Activated CD4-positive, CD25-positive, alpha-beta regulatory T cell treated with anti-CD3 and anti-CD28 coated beads, Interleukin-2, amount 50 U/mL, for 72 hours (primary cell): ENCODE data around the gene PPM1N.

ENCODE experiments used
- DNase-seq: peaks from one replicate; pipeline ENCODE4 v3.0.0; 2021

PPM1N gene

DNA sequence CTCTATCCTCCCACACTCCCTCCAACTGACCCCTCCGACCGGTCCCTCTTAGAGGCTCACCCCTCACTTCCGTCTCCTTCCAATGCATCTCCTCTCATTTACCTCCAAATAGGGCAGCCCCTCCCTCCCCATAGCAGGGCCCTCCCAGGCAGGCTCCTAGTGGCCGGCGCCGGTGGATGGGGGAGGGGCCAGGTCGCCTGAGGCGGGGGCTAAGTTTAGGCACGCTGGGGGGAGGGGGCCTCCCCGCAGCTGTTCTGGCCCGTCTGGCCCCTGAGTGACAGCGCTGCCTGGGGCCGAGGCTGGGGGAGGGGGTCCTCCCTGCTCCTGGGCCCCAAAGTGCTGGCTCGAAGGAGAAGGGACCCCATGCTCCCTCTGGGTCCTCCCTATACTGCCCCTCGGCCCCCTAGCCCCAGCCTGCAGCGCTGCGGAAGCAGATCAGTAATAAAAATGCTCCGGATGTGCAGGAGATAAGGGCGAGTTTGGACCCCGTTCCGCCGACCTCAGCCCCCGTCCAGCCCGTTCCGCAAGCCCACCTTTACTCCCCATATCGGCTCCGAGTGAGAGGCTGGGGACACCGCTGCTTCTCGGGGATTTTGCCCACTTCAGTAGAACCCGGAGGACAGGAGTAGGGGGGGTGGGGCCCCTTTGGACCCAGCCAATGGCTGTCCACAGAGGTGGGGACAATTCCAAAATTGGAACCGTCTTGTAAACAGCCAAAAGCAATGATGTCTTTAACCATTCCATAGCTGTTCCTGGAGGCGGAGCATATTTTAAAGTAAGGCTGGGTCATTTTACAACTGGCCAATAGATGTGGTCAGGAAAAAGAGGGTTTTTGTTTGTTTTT is 5.4 kb upstream of the PPM1N start:
- no peak for DNase-seq

GRCh38 chr19:45494261-45494916 is 3.9 kb upstream of the PPM1N start:
- no peak for DNase-seq

DNA sequence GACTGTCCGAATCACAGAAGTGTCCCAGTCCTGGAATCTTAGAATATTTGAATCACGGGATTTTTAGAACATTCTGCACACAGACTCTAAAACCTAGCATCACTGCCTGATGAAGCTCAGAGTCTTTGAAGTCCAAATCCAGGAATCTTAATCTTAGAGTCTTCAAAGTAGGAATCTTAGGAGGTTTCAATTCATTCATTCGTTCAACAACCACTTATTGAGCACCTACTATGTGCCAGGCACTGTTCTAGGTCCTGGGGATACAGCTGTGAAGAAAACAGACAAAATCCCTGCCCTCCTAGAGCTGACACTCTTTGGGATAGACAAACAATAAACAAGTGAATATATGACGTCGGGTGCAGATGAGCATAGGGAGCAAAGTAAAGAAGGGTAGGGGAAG is 3.1 kb upstream of the PPM1N start:
- DNase-seq = no peak

DNA sequence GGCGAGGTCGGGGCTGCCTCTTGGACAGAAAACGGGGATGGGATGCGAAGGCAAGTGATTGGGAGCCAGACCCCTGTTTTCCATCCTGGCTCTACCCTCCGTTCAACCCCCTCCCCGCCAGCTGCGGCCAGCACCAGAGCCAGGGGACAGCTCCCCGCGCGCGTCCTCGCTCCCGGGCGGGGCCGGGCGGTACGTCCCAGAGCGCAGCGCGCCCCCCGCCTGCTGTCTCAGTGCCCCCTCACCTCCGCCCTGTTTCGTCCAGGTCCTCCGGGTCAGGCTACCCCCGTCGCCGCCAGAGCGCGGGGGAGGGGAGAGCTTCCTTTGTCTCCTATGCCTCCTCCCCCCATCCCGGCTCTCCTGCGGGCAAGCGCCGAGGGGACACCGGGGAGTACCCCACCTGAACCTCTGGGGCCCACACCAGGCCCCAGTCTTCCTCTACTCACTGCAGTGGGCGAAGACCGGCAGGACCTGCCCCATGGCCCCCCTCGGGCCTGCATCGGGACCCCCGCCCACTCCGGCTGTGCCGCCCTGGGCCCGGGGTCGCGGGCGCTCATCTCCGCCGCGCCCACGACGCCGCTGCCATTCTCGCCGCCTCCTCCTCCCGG is 1.8 kb upstream of the PPM1N start:
- peak; percentile 61 for DNase-seq

- no peak for DNase-seq
Measured at GRCh38 chr19:45497791-45498190, 452 bp upstream of the PPM1N start.

DNA sequence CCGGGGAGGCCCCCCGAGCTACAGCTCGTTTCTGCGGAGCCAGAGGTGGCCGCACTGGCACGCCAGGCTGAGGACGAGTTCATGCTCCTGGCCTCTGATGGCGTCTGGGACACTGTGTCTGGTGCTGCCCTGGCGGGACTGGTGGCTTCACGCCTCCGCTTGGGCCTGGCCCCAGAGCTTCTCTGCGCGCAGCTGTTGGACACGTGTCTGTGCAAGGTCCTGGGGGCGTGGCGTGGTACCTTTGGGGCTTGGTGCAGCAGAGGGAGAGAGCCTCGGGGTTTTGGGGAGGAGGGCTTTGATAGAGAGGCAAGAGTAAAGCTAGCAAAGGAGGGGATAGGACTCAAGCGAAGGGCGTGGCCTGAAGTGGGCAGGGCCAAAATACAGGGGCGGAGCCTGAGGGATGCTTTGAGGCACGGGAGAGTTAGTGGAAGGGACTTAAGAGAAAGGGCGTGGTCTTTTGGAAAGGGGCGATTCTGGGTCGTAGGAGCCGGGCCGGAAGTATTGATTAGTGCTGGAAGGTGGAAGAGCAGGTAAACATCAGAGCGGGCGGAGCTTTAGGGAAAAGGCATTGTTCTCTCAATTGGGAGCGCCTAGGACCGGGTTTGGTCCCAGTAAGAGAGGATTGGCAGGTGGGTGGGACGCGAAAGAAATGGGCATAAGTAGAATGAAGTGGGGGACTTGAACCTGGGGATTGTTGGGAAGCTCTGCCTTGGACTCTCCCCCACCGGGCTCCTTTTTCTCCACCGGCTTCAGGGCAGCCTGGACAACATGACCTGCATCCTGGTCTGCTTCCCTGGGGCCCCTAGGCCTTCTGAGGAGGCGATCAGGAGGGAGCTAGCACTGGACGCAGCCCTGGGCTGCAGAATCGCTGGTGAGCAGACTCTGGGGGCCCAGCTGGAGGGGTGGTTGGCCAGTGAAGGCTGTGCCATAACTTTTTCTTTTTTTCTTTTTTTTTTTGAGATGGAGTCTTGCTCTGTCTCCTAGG is 1.2 kb downstream of the PPM1N start:
- peak; percentile 57 for DNase-seq

GRCh38 chr19:45500918-45501729 is 2.9 kb downstream of the PPM1N start:
- no peak for DNase-seq

DNA sequence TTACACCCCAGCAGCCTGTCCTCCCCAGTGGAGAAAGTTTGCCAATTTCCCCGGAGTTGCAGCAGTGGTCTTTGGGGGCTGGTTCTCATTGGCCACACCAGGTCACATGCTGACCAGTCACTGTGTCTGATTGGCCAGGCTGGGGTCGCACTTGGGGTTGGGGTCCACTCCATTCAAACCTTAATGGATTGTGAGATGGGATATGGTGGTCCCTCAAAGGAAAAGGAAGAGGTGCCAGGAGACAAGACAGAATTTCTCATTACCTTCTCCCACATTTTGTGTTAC is 3.4 kb downstream of the PPM1N start:
- no peak for DNase-seq

GRCh38 chr19:45502111-45502510 is 3.9 kb downstream of the PPM1N start:
- DNase-seq = no peak

DNA sequence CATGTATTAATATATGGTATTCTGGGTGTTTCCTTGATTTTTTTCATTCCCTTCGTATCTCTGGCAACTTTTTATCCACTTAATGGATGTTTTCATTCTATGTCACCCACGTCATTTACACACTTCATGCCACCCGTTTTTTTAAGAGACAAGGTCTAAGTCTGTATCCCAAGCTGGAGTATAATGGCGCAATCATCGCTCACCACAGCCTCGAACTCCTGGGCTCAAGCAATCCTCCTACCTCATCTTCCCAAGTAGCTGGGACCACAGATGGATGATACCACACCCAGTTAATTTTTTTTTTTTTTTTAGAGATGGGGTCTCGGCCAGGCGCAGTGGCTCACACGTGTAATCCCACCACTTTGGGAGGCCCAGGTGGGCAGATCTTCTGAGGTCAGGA is 5.7 kb downstream of the PPM1N start:
- no peak for DNase-seq

DNA sequence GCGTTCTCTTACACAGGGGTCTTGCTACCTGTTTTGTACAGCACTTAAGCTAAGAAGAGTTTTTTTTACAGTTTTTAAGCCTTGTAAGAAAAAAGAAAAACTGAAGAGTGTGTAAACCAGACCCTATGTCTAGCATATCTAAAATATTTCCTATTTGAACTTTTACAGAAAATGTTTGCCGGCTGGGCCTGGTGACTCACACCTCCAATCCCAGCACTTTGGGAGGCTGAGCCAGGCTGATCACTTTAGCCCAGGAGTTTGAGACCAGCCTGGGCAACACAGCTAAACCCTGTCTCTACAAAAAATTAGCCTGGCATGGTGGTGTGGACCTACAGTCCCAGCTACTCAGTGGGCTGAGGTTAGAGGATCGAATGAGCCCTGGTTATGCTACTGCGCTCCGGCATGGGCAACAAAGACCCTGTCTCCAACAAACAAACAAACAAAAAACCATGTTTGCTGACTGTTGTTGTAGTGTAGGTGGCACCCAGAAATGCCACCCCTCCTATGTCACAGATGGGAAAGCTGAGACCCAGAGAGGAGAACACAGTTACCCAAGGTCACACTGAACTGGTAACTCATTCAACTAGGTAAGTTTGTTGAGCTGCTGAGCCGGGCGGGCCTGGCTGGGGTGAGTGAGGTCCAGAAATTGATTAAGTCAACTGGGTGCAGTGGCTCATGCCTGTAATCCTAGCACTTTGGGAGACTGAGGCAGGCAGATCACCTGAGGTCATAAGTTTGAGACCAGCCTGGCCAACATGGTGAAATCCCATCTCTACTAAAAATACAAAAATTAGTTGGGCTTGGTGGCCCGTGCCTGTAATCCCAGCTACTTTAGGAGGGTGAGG is 7.1 kb downstream of the PPM1N start:
- no peak for DNase-seq

- no peak for DNase-seq
Measured at GRCh38 chr19:45505996-45506245, 7.7 kb downstream of the PPM1N start.

DNA sequence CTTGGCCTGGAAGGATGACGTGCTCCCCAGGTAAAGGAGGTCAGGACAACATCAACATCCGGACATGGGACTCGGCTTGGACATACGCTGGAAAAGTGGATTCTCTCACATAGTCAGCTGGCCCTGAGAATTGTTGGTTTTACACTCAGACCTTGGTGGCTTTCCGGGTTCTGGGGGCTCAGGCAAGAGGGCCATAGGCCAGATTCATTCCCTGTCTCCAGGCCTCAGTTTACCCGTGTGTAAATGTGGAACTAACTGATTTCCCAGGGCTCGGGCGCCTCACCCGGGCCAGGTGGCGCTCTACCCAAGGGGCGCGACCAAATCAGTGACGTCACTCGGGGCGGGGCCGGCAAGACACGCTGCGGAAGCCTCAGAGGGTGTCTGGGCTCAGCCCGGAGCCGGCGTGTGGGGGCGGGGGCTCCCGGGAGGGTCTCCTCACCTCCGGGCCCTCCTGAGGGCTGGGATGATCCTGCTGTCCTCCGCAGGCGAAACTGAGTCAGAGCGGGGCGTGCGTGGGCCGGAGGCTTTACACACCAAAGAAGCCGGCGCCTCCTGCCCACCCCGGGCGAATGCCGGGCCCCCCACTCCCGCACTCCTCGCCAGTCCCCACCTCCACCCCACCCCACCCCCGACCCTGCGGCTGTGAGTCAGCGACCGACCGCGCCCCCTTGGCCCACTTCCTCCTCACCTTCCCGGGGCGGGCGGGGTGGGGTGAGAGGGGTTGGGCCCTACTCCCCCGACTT is 8.2 kb downstream of the PPM1N start:
- DNase-seq = peak; percentile 99

DNA sequence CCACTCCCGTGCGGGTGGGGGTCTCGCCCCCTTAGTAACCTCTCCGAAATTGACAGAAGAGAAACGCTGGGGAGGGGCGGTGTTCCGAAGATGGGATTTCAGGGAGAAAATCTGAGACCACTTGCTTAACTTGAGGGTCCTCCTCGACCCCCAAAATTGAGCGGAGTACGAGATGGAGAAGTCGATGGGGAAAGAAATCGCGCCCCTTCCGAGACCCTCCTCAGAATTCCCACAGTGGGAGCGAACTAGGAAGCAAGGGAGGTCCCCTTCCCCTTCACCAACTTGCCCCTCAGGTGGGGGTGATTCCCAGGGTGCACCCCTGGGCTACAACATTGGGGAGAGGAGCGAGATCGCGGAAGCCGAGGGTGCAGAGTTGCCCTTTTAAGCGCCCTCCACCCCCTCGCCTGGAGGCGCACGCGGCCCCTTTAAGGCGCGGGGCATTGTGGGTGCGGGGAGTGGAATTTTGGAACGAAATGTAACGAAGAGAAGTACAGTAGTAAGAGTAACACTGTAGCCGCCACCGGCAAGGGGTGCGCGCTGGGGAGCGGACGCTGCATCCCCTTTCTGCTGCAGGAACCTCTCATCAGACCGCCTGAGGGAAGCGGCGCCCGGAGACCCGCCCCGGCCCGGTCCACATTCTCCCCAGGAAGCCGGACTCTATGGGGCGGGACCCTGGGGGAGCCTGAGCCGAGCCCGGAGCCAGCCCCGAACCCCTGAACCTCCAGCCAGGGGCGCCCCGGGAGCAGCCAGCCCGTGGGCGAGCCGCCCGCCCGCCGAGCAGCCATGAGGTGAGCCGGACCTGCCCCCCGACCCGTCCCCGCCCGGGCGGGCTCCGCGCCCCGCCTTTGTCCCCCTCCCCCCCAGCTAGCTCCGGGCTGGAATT is 9.0 kb downstream of the PPM1N start, which contains the start of gene VASP:
VASP (plus strand) TSS at position 491 of the 883 bp plus-strand sequence; CDS start at position 784, 293 bp downstream.
- peak; percentile 84 for DNase-seq

- DNase-seq = no peak
Measured at GRCh38 chr19:45507872-45508416, 9.7 kb downstream of the PPM1N start.

DNA sequence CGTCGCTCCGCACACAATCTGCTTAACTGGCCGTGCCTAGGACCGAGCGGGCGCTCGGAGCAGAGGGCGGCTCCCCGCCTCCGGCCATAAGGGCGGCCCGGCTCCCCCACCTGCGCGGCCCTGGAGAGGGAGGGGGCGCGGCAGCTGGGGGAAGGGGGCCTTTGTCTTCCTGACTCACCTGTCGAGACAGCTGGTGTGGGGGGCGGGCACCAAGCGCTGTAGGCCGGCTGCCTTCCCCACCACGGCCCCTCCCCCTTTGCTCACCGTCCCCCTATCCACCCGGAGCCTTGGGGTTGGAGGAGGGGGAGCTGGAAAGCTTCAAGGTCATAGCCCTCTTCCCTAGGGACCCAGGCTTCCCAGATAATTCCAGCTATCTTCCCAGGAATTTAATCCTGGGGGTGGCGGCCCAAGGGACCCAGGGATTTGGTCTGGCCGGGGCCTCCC is 10.2 kb downstream of the PPM1N start:
- peak; percentile 54 for DNase-seq

DNA sequence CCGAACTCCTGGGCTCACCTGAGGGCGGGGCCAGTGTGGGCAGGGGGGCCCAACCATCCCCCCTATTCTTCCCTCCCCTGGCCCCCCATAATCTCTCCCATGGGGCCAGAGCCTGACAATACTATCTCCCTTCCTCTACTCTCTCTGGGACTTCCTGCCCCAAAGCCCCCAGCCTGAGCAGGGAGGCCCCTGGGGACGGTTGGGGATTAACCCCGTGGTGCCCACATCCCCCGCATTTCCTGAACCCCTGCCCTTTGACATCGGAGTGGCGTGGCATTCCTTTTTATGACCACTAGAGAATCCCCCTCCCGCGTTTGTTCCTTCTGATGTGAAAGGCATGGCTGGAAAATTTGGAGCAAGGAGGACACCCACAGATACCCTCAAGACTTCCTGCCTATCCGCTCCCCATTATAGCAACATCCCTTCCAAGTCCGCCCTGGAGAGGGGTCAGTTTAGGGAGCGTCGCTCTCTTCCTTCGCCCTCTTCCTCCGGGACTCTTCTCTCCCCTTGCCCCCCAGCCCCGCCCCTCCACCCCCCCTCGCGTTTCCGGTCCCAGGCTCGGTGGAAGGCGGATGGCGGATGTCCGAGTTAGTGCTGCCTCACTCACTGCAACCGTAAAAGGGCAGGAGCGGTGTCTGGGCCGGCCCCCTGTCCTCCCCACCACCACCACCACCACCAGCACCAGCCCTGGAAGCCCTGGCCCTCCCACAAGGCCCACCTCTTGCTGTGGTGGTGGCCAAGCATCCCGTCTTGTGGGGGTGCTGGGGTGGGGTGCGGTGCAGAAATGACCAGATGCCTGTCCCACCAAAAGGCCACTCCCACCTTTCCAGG is 10.8 kb downstream of the PPM1N start:
- DNase-seq = peak; percentile 64

DNA sequence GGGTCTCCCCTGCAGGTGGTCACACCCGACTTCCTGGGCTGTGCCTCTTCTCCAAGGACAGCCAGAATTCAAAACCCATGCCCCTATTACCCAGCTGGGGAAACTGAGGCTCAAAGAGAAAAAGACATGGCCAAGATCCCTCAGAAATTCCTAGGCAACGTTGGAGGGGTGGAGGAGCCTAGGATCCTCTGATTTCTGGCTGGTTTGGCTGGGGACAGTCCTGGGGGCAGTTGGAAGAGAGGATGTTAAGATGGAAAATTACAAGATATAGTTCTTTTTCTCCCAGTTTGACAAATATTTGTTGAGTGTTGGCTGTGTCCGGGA is 11.4 kb downstream of the PPM1N start:
- no peak for DNase-seq
